ENCODE results near the gene DAD1.
A peak's percentile ranks its signal among the peaks of the same experiment; 100 is the strongest.
"Not testable (repeated sequence)": the region's sequence is repeated elsewhere in the genome, so short reads cannot be mapped to it uniquely, and the experiment has no call there.

The DAD1 gene

GRCh38 chr14:22589096-22589839 lies at the start of gene DAD1:
TSS of gene DAD1 (minus strand) at chr14:22589224. CDS start at chr14:22589157, 67 bp downstream.
- Histone ChIP-seq H3K9ac (ENCODE audit: low read length) (peak within 1 kb of the TSS; percentile 76), H3K27me3 (ENCODE audit: control insufficient read depth, insufficient read depth, low read length) (no peaks in the 10 kb centered on the region), H3K4me1 (ENCODE audit: control insufficient read depth, low read depth, low read length) (peaks cover 3% of the 10 kb centered on the region), H3K27ac (ENCODE audit: low read length) (peak within 1 kb of the TSS; percentile 31), H3K9me3 (ENCODE audit: control insufficient read depth, low read depth, low read length) (no peaks in the 10 kb centered on the region), H3K4me3 (ENCODE audit: low read length) (peak within 1 kb of the TSS; percentile 81), H3K36me3 (ENCODE audit: control insufficient read depth, low read depth, low read length) (no peaks in the 10 kb centered on the region)

- H3K9ac ChIP-seq (ENCODE audit: low read length); H3K4me1 ChIP-seq (ENCODE audit: control insufficient read depth, low read depth, low read length); H3K9me3 ChIP-seq (ENCODE audit: control insufficient read depth, low read depth, low read length); H3K27ac ChIP-seq (ENCODE audit: low read length); H3K4me3 ChIP-seq (ENCODE audit: low read length); H3K36me3 ChIP-seq (ENCODE audit: control insufficient read depth, low read depth, low read length); H3K27me3 ChIP-seq (ENCODE audit: control insufficient read depth, insufficient read depth, low read length): not testable (repeated sequence)
These were observed 47.0 kb upstream of the DAD1 start for GRCh38 chr14:22635980-22636379.

GRCh38 chr14:22634233-22634900 lies 45.3 kb upstream of the DAD1 start:
- no peak overlapping the region for H3K9ac ChIP-seq (ENCODE audit: low read length)
- H3K27me3 ChIP-seq (ENCODE audit: control insufficient read depth, insufficient read depth, low read length) = no peaks in the 10 kb centered on the region
- H3K27ac ChIP-seq (ENCODE audit: low read length) = no peak overlapping the region
- H3K4me1 ChIP-seq (ENCODE audit: control insufficient read depth, low read depth, low read length) = no peaks in the 10 kb centered on the region
- no peaks in the 10 kb centered on the region for H3K36me3 ChIP-seq (ENCODE audit: control insufficient read depth, low read depth, low read length)
- H3K9me3 ChIP-seq (ENCODE audit: control insufficient read depth, low read depth, low read length) = peaks cover 2% of the 10 kb centered on the region
- no peak overlapping the region for H3K4me3 ChIP-seq (ENCODE audit: low read length)

- Histone ChIP-seq H3K27ac (ENCODE audit: low read length) (no peak overlapping the region), H3K4me1 (ENCODE audit: control insufficient read depth, low read depth, low read length) (peaks cover 13% of the 10 kb centered on the region), H3K36me3 (ENCODE audit: control insufficient read depth, low read depth, low read length) (no peaks in the 10 kb centered on the region), H3K9me3 (ENCODE audit: control insufficient read depth, low read depth, low read length) (peaks cover 2% of the 10 kb centered on the region), H3K9ac (ENCODE audit: low read length) (no peak overlapping the region), H3K4me3 (ENCODE audit: low read length) (no peak overlapping the region), H3K27me3 (ENCODE audit: control insufficient read depth, insufficient read depth, low read length) (no peaks in the 10 kb centered on the region)
These were observed 41.5 kb upstream of the DAD1 start for GRCh38 chr14:22630486-22630885.

GRCh38 chr14:22630066-22630465 lies 41.0 kb upstream of the DAD1 start:
- H3K4me3 ChIP-seq (ENCODE audit: low read length) = no peak overlapping the region
- H3K4me1 ChIP-seq (ENCODE audit: control insufficient read depth, low read depth, low read length) = peaks cover 13% of the 10 kb centered on the region
- no peak overlapping the region for H3K27ac ChIP-seq (ENCODE audit: low read length)
- no peaks in the 10 kb centered on the region for H3K27me3 ChIP-seq (ENCODE audit: control insufficient read depth, insufficient read depth, low read length)
- peaks cover 2% of the 10 kb centered on the region for H3K9me3 ChIP-seq (ENCODE audit: control insufficient read depth, low read depth, low read length)
- H3K9ac ChIP-seq (ENCODE audit: low read length) = no peak overlapping the region
- no peaks in the 10 kb centered on the region for H3K36me3 ChIP-seq (ENCODE audit: control insufficient read depth, low read depth, low read length)

- peaks cover 13% of the 10 kb centered on the region for H3K4me1 ChIP-seq (ENCODE audit: control insufficient read depth, low read depth, low read length)
- H3K9ac ChIP-seq (ENCODE audit: low read length) = no peak overlapping the region
- no peaks in the 10 kb centered on the region for H3K27me3 ChIP-seq (ENCODE audit: control insufficient read depth, insufficient read depth, low read length)
- no peaks in the 10 kb centered on the region for H3K36me3 ChIP-seq (ENCODE audit: control insufficient read depth, low read depth, low read length)
- H3K9me3 ChIP-seq (ENCODE audit: control insufficient read depth, low read depth, low read length) = peaks cover 2% of the 10 kb centered on the region
- H3K27ac ChIP-seq (ENCODE audit: low read length) = no peak overlapping the region
- no peak overlapping the region for H3K4me3 ChIP-seq (ENCODE audit: low read length)
These were observed 40.3 kb upstream of the DAD1 start for GRCh38 chr14:22629361-22629760.

- peaks cover 13% of the 10 kb centered on the region for H3K4me1 ChIP-seq (ENCODE audit: control insufficient read depth, low read depth, low read length)
- H3K36me3 ChIP-seq (ENCODE audit: control insufficient read depth, low read depth, low read length) = no peaks in the 10 kb centered on the region
- H3K4me3 ChIP-seq (ENCODE audit: low read length) = no peak overlapping the region
- no peak overlapping the region for H3K27ac ChIP-seq (ENCODE audit: low read length)
- H3K9me3 ChIP-seq (ENCODE audit: control insufficient read depth, low read depth, low read length) = no peaks in the 10 kb centered on the region
- H3K27me3 ChIP-seq (ENCODE audit: control insufficient read depth, insufficient read depth, low read length) = no peaks in the 10 kb centered on the region
- H3K9ac ChIP-seq (ENCODE audit: low read length) = no peak overlapping the region
These were observed 38.7 kb upstream of the DAD1 start for GRCh38 chr14:22627506-22628263.

GRCh38 chr14:22626590-22626989 lies 37.6 kb upstream of the DAD1 start:
- H3K9me3 ChIP-seq (ENCODE audit: control insufficient read depth, low read depth, low read length) = no peaks in the 10 kb centered on the region
- H3K27me3 ChIP-seq (ENCODE audit: control insufficient read depth, insufficient read depth, low read length) = no peaks in the 10 kb centered on the region
- H3K36me3 ChIP-seq (ENCODE audit: control insufficient read depth, low read depth, low read length) = no peaks in the 10 kb centered on the region
- H3K9ac ChIP-seq (ENCODE audit: low read length) = no peak overlapping the region
- H3K4me3 ChIP-seq (ENCODE audit: low read length) = no peak overlapping the region
- no peak overlapping the region for H3K27ac ChIP-seq (ENCODE audit: low read length)
- H3K4me1 ChIP-seq (ENCODE audit: control insufficient read depth, low read depth, low read length) = peaks cover 13% of the 10 kb centered on the region

- no peaks in the 10 kb centered on the region for H3K27me3 ChIP-seq (ENCODE audit: control insufficient read depth, insufficient read depth, low read length)
- H3K27ac ChIP-seq (ENCODE audit: low read length) = no peak overlapping the region
- H3K9ac ChIP-seq (ENCODE audit: low read length) = no peak overlapping the region
- no peaks in the 10 kb centered on the region for H3K9me3 ChIP-seq (ENCODE audit: control insufficient read depth, low read depth, low read length)
- no peak overlapping the region for H3K4me3 ChIP-seq (ENCODE audit: low read length)
- H3K36me3 ChIP-seq (ENCODE audit: control insufficient read depth, low read depth, low read length) = no peaks in the 10 kb centered on the region
- peaks cover 13% of the 10 kb centered on the region for H3K4me1 ChIP-seq (ENCODE audit: control insufficient read depth, low read depth, low read length)
These were observed 34.0 kb upstream of the DAD1 start for GRCh38 chr14:22623047-22623446.

GRCh38 chr14:22622255-22622654 lies 33.2 kb upstream of the DAD1 start:
- Histone ChIP-seq H3K27me3 (ENCODE audit: control insufficient read depth, insufficient read depth, low read length) (no peaks in the 10 kb centered on the region), H3K9me3 (ENCODE audit: control insufficient read depth, low read depth, low read length) (no peaks in the 10 kb centered on the region), H3K36me3 (ENCODE audit: control insufficient read depth, low read depth, low read length) (no peaks in the 10 kb centered on the region), H3K9ac (ENCODE audit: low read length) (no peak overlapping the region), H3K27ac (ENCODE audit: low read length) (no peak overlapping the region), H3K4me3 (ENCODE audit: low read length) (no peak overlapping the region), H3K4me1 (ENCODE audit: control insufficient read depth, low read depth, low read length) (peaks cover 8% of the 10 kb centered on the region)

- not testable (repeated sequence) for H3K27me3 ChIP-seq (ENCODE audit: control insufficient read depth, insufficient read depth, low read length); H3K9me3 ChIP-seq (ENCODE audit: control insufficient read depth, low read depth, low read length); H3K4me3 ChIP-seq (ENCODE audit: low read length); H3K9ac ChIP-seq (ENCODE audit: low read length); H3K27ac ChIP-seq (ENCODE audit: low read length); H3K4me1 ChIP-seq (ENCODE audit: control insufficient read depth, low read depth, low read length)
- peaks cover 12% of the 10 kb centered on the region for H3K36me3 ChIP-seq (ENCODE audit: control insufficient read depth, low read depth, low read length)
These were observed 26.7 kb upstream of the DAD1 start for GRCh38 chr14:22615765-22616164.
